Endothelial cell of umbilical vein (primary cell): Measurements from ENCODE around the gene CLN3. TPM values are rescaled to one million over a fixed set of nuclear protein-coding genes. Genes with fewer than 3 reads are reported as not detected.

ENCODE experiments used
- BruUV-seq: library from RNA; stranded (reverse); fragments of 400-500 nt; replicated peaks from 2 replicates; lab custom pipeline; 2021; lab: Mats Ljungman, UMichigan
- CTCF ChIA-PET: fragments of 300-600, 350-600 bp; sonication (Branson Sonifier 250); formaldehyde crosslinking; loops from one replicate; lab custom pipeline; 2021; ENCODE audit warnings: antibody characterized with exemption, inconsistent platforms; lab: Charles Lee
- POLR2A ChIA-PET: fragments of 300-600, 350-600 bp; sonication (Branson Sonifier 250); formaldehyde crosslinking; loops from one replicate; lab custom pipeline; 2021; ENCODE audit warnings: antibody characterized with exemption, inconsistent platforms; lab: Charles Lee
- DNase-seq: peaks from one replicate; pipeline ENCODE4 v3.0.0-alpha.2; 2011; ENCODE audit warnings: low read depth, low spot score
- FAIRE-seq: peaks from 2 replicates; lab custom pipeline; 2011; peaks lifted over from hg19 to GRCh38; lab: Jason Lieb, UNC
- H2AFZ ChIP-seq: 2 replicates; pipeline ENCODE4 v1.6.0; 2012; ENCODE audit warnings: low read depth, low read length, control low read depth, inconsistent platforms
- H3K27ac ChIP-seq: 2 replicates; pipeline ENCODE4 v1.5.1; 2011; ENCODE audit warnings: low read depth, mild to moderate bottlenecking, control low read depth, low read length, moderate library complexity; ENCODE audit not compliant: insufficient read depth
- H3K27me3 ChIP-seq, 2 experiments: 2 replicates each; pipeline versions ENCODE4 v1.6.0 to v1.6.1; 2011; ENCODE audit warnings: low read length in 2 of 2, mixed read lengths in 1 of 2; ENCODE audit not compliant: control insufficient read depth in 2 of 2, insufficient read depth in 2 of 2
- H3K36me3 ChIP-seq, 2 experiments: 2 replicates in 1 of 2; 3 replicates in 1 of 2; pipeline ENCODE4 v1.5.1; 2011; ENCODE audit warnings: low read length in 2 of 2, mild to moderate bottlenecking in 1 of 2, moderate library complexity in 1 of 2; ENCODE audit not compliant: control insufficient read depth in 2 of 2, insufficient read depth in 2 of 2; ENCODE audit errors: extremely low read depth in 1 of 2
- H3K4me1 ChIP-seq: 3 replicates; pipeline ENCODE4 v1.5.1; 2011; ENCODE audit warnings: mild to moderate bottlenecking, low read length; ENCODE audit not compliant: control insufficient read depth, insufficient read depth; ENCODE audit errors: extremely low read depth
- H3K4me2 ChIP-seq: 2 replicates; pipeline ENCODE4 v1.6.1; 2011; ENCODE audit warnings: low read length, control low read depth, mixed read lengths; ENCODE audit not compliant: insufficient read depth
- H3K4me3 ChIP-seq, 3 experiments: fragments of 200-600 bp in 1 of 3; sonication (generic), shearing (Covaris generic) in 1 of 3; replicated peaks in 1 of 3; 2 replicates each; pipeline ENCODE4 v1.5.1; 2011 to 2016; ENCODE audit warnings: control low read depth in 3 of 3, low read length in 3 of 3, mild to moderate bottlenecking in 2 of 3, inconsistent platforms in 1 of 3, low read depth in 1 of 3, moderate library complexity in 1 of 3; ENCODE audit not compliant: insufficient read depth in 1 of 3
- H3K79me2 ChIP-seq: 2 replicates; pipeline ENCODE4 v1.6.0; 2012; ENCODE audit warnings: low read length, inconsistent platforms; ENCODE audit not compliant: control insufficient read depth, insufficient read depth
- H3K9ac ChIP-seq: replicated peaks from 2 replicates; pipeline ENCODE3; 2011; ENCODE audit warnings: low read length, control low read depth; ENCODE audit not compliant: insufficient read depth; ENCODE audit errors: extremely low read depth
- H3K9me1 ChIP-seq: replicated peaks from 3 replicates; pipeline ENCODE4 v1.6.0; 2011; ENCODE audit warnings: mild to moderate bottlenecking, low read length; ENCODE audit not compliant: control insufficient read depth, insufficient read depth; ENCODE audit errors: extremely low read depth
- H3K9me3 ChIP-seq: replicated peaks from 2 replicates; pipeline ENCODE4 v1.5.1; 2012; ENCODE audit warnings: low read length, inconsistent platforms; ENCODE audit not compliant: control insufficient read depth, insufficient read depth
- H4K20me1 ChIP-seq: replicated peaks from 2 replicates; pipeline ENCODE3; 2011; ENCODE audit warnings: mild to moderate bottlenecking, low read length; ENCODE audit not compliant: control insufficient read depth, insufficient read depth; ENCODE audit errors: extremely low read depth
- EZH2 ChIP-seq: IDR thresholded peaks from 2 replicates; pipeline ENCODE4 v1.6.1; 2012; ENCODE audit warnings: borderline replicate concordance, low read depth, mild to moderate bottlenecking, moderate library complexity, low read length, inconsistent platforms; ENCODE audit not compliant: severe bottlenecking
- FOS ChIP-seq: IDR thresholded peaks from 2 replicates; pipeline ENCODE4 v1.6.1; 2011; ENCODE audit warnings: mild to moderate bottlenecking, low read length, moderate library complexity, borderline replicate concordance; ENCODE audit not compliant: insufficient read depth
- GATA2 ChIP-seq: IDR thresholded peaks from 2 replicates; pipeline ENCODE4 v1.7.0; 2011; ENCODE audit warnings: low read depth, mild to moderate bottlenecking, moderate library complexity, mixed read lengths, low read length; ENCODE audit not compliant: insufficient read length, insufficient read depth
- JUN ChIP-seq: IDR thresholded peaks from 2 replicates; pipeline ENCODE4 v1.6.1; 2011; ENCODE audit warnings: borderline replicate concordance, low read depth; ENCODE audit not compliant: insufficient read length, insufficient read depth
- MYC ChIP-seq: IDR thresholded peaks from one replicate; pipeline ENCODE4 v1.6.1; 2011; ENCODE audit warnings: mild to moderate bottlenecking, low read depth, low read length
- POLR2A ChIP-seq: IDR thresholded peaks from 2 replicates; pipeline ENCODE4 v1.6.1; 2012; ENCODE audit warnings: low read depth, mild to moderate bottlenecking, control low read depth, low read length
- POLR2AphosphoS5 ChIP-seq: IDR thresholded peaks from 2 replicates; pipeline ENCODE4 v1.6.1; 2012; ENCODE audit warnings: low read depth, mild to moderate bottlenecking, control low read depth, low read length, moderate library complexity; ENCODE audit not compliant: insufficient read depth
- dilution Hi-C: fragments of 300-500 bp; cut with MboI; formaldehyde crosslinking; loops from one replicate; pipeline ENCODE4 v1.15.0; 2019; ENCODE audit warnings: low sequenced_read_pairs; ENCODE audit not compliant: extremely low pct_ligation_motif_present
- intact Hi-C: fragments of 100-400 bp; cut with micrococcal nuclease; formaldehyde crosslinking; loops from one replicate; pipeline ENCODE4 v1.10.0; 2022
- polyA plus RNA-seq, 4 experiments: library from polyadenylated mRNA; depleted of rRNA in 3 of 4; stranded (reverse) in 3 of 4; unstranded in 1 of 4; fragments of >200 nt; gene quantifications; 2 replicates each; pipeline versions ENCODE4 v1.2.1 to v1.2.3, GENCODE V29; 2011 to 2012; ENCODE audit warnings: missing spikeins in 1 of 4
- total RNA-seq: library from RNA; stranded (reverse); gene quantifications from 2 replicates; pipeline ENCODE4 v1.2.3, GENCODE V29; 2021
- TF ChIP-seq, protein P1 (sequence below), 2 donors: IDR thresholded peaks; 1 replicate in 1 of 2; 2 replicates in 1 of 2; pipeline ENCODE4 v1.5.1; 2011; ENCODE audit warnings: low read length in 2 of 2, mild to moderate bottlenecking in 2 of 2, moderate library complexity in 2 of 2, control low read depth in 1 of 2, inconsistent platforms in 1 of 2, low read depth in 1 of 2; ENCODE audit not compliant: insufficient read depth in 1 of 2; ENCODE audit errors: extremely low read depth in 1 of 2
- TF ChIP-seq, protein P2 (sequence below): IDR thresholded peaks from 2 replicates; pipeline ENCODE4 v1.6.1; 2011; ENCODE audit not compliant: insufficient read depth, insufficient read length

Gene CLN3
- total and polyA plus RNA-seq, 2 donors (not counting 3 experiments of a cell fraction or from before 2014, with no cell fraction given) = 40.2 to 76.1 TPM

DNA sequence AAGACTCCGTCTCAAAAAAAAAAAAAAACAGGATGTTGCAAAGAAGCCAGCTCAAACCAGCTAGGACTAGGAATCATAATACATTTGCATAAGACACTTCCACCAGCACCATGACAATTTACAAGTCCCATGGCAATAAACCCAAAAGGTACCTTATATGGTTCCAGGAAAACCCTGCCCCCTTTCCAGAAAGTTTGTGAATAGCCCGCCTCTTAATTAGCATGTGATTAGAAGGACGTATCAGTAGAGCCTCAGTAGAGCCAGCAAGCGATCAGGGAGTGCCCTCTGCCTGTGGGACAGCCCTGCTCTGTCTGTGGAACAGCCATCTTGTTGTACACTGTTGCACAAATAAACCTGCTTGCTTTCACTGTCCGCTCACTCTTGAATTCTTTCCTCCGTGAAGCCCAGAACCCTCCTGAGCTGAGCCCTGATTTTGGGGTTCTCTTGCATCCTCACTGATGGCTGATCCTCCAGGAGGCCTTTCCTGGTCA lies 32.9 kb upstream of the CLN3 start:
- Histone ChIP-seq H3K4me1 (peaks cover 2% of the 10 kb centered on the region), H3K4me2 (no peak overlapping the region), H2AFZ (no peak overlapping the region), H3K9me1 (no peaks in the 10 kb centered on the region), H3K27me3 (peaks cover 0 to 2% of the 10 kb centered on the region in 2 experiments), H3K9me3 (no peaks in the 10 kb centered on the region), H3K36me3 (no peaks in the 10 kb centered on the region), H3K79me2 (no peaks in the 10 kb centered on the region), H3K4me3 (no peak overlapping the region), H3K9ac (no peak overlapping the region), H4K20me1 (no peaks in the 10 kb centered on the region), H3K27ac (no peak overlapping the region)
- no peak for FAIRE-seq
- dilution Hi-C loops (no loop called here), intact Hi-C loops (loop anchor here (5.0 kb wide), 1 partner anchor 93 kb away; no protein-coding TSS in a partner anchor)
- CTCF ChIA-PET = no interaction called here
- no peak for TF ChIP-seq JUN
- TF ChIP-seq EZH2 = no peak
- TF ChIP-seq FOS = no peak
- TF ChIP-seq MYC = no peak
- DNase-seq = no peak
- POLR2A ChIA-PET = no interaction called here
- BruUV-seq = no TSS peak

DNA sequence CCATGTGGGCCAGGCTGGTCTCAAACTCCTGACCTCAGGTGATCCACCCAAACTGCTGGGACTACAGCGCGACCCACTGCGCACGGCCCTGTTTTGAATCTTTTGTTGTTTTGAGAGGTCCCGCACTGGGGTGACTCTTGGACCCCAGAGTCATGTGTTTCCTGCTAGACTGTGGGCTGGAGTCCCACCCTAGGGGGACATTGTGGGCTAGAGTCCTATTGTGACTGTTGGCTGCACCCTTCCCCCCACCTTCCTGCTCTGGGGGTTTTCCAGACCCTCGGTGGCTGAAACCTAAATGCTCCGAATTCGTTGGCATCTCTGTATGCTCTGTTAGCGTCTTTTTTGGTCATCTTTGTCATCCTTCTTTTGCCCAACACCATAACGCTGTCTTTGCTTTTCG lies 30.9 kb upstream of the CLN3 start:
- H3K9ac ChIP-seq = no peak overlapping the region
- no peak overlapping the region for H3K4me3 ChIP-seq
- ChIA-PET POLR2A (no interaction called here), CTCF (no interaction called here)
- DNase-seq = no peak
- H2AFZ ChIP-seq = no peak overlapping the region
- no peaks in the 10 kb centered on the region for H3K79me2 ChIP-seq
- TF ChIP-seq, protein P1, sequence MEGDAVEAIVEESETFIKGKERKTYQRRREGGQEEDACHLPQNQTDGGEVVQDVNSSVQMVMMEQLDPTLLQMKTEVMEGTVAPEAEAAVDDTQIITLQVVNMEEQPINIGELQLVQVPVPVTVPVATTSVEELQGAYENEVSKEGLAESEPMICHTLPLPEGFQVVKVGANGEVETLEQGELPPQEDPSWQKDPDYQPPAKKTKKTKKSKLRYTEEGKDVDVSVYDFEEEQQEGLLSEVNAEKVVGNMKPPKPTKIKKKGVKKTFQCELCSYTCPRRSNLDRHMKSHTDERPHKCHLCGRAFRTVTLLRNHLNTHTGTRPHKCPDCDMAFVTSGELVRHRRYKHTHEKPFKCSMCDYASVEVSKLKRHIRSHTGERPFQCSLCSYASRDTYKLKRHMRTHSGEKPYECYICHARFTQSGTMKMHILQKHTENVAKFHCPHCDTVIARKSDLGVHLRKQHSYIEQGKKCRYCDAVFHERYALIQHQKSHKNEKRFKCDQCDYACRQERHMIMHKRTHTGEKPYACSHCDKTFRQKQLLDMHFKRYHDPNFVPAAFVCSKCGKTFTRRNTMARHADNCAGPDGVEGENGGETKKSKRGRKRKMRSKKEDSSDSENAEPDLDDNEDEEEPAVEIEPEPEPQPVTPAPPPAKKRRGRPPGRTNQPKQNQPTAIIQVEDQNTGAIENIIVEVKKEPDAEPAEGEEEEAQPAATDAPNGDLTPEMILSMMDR (IDR thresholded peaks at IDR 0.05; ENCODE audit: extremely low read depth in 1 of 2, insufficient read depth in 1 of 2, low read depth in 1 of 2, low read length in 2 of 2) = no peak
- TF ChIP-seq EZH2 (no peak), FOS (no peak), POLR2A (no peak), JUN (no peak), GATA2 (no peak), MYC (no peak), POLR2AphosphoS5 (no peak)
- TF ChIP-seq, protein P2, sequence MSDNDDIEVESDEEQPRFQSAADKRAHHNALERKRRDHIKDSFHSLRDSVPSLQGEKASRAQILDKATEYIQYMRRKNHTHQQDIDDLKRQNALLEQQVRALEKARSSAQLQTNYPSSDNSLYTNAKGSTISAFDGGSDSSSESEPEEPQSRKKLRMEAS = no peak
- no peak overlapping the region for H3K4me2 ChIP-seq
- no peaks in the 10 kb centered on the region for H3K9me1 ChIP-seq
- FAIRE-seq = no peak
- H4K20me1 ChIP-seq = no peaks in the 10 kb centered on the region
- H3K27ac ChIP-seq = no peak overlapping the region
- dilution Hi-C loops = no loop called here
- intact Hi-C loops = no loop called here
- H3K27me3 ChIP-seq = peaks cover 0 to 2% of the 10 kb centered on the region in 2 experiments
- H3K4me1 ChIP-seq = peaks cover 2% of the 10 kb centered on the region
- H3K9me3 ChIP-seq = no peaks in the 10 kb centered on the region
- no TSS peak for BruUV-seq
- H3K36me3 ChIP-seq = no peaks in the 10 kb centered on the region
